ENCODE data around the gene CADPS. TPM values are rescaled to one million over a fixed set of nuclear protein-coding genes. Genes with fewer than 3 reads are reported as not detected.

CADPS gene
- total and polyA plus RNA-seq, 7 donors = 1.6 to 12.5 (median 6.2) TPM; not detected in 1

DNA sequence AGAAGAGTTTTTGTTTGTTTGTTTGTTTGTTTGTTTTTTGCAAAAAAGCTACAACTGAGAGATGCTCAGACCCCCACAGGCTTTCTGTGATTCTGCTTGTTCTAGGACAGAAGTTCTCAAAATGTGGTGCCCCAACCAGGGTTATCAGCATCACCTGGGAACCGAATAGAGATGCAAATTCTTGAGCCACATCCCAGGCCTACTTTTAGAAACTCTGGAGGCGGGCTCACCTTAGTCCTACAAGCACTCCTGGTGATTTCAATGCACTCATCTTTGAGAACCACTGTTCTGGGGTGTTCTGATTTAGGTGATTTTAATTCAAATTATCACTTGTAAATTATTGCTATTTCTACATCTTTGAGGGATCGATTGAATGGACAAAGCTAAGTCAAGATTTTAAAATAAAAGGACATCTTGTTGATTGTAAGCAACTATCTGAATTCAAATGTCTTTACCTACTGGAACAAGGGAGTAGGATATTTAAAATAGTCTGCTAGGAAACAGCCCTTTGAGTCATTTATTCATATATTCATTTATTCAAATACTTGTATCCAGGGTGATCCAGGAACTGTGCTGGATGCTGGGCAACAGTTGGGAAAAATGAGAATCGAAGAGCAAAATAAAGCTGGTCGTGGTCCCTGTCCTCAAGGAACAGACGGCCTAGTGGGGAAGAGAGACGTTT is 44.7 kb upstream of the CADPS start:
- H3K27me3 ChIP-seq = no peaks in the 10 kb centered on the region
- no peak for DNase-seq
- 76 to 84% methylated on average over 7 of the region's 7 CpGs for WGBS, 2 donors
- no peak overlapping the region for H3K27ac ChIP-seq
- H3K36me3 ChIP-seq = no peaks in the 10 kb centered on the region
- H3K9me3 ChIP-seq = no peaks in the 10 kb centered on the region
- H3K4me1 ChIP-seq = no peaks in the 10 kb centered on the region
- TF ChIP-seq POLR2AphosphoS5 (IDR thresholded peaks at IDR 0.05) (no peak), EP300 (IDR thresholded peaks at IDR 0.05) (no peak), POLR2A (IDR thresholded peaks at IDR 0.05) (no peak)
- TF ChIP-seq, protein P1, sequence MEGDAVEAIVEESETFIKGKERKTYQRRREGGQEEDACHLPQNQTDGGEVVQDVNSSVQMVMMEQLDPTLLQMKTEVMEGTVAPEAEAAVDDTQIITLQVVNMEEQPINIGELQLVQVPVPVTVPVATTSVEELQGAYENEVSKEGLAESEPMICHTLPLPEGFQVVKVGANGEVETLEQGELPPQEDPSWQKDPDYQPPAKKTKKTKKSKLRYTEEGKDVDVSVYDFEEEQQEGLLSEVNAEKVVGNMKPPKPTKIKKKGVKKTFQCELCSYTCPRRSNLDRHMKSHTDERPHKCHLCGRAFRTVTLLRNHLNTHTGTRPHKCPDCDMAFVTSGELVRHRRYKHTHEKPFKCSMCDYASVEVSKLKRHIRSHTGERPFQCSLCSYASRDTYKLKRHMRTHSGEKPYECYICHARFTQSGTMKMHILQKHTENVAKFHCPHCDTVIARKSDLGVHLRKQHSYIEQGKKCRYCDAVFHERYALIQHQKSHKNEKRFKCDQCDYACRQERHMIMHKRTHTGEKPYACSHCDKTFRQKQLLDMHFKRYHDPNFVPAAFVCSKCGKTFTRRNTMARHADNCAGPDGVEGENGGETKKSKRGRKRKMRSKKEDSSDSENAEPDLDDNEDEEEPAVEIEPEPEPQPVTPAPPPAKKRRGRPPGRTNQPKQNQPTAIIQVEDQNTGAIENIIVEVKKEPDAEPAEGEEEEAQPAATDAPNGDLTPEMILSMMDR (IDR thresholded peaks at IDR 0.05) = no peak
- intact Hi-C loops (cut with DNase I) = no loop called here
- no peak overlapping the region for H3K4me3 ChIP-seq

DNA sequence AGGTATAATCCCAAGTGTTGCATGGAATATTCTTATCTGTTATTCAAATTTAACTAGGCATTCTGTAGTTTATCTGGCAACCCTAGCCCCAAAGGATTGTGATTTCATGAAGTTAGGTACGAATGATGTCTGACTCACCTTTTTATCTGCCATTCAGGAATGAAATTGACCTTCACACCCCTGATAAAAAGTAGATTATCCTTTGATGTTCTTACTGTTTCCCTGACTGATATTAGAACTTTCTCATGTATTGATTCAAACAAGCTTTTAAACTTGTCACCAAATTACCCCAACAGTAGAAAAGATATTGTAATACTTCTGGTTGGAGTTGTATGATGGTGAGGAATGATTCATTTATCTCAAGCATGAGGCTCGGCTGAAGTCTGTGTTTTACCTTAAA is 43.6 kb upstream of the CADPS start:
- 21 to 54% methylated on average over 2 of the region's 2 CpGs for WGBS, 2 donors
- intact Hi-C loops (cut with DNase I) = no loop called here
- H3K4me3 ChIP-seq = no peak overlapping the region
- no peak overlapping the region for H3K27ac ChIP-seq
- TF ChIP-seq, protein P1 (IDR thresholded peaks at IDR 0.05) = no peak
- H3K9me3 ChIP-seq = no peaks in the 10 kb centered on the region
- no peaks in the 10 kb centered on the region for H3K36me3 ChIP-seq
- no peaks in the 10 kb centered on the region for H3K4me1 ChIP-seq
- H3K27me3 ChIP-seq = no peaks in the 10 kb centered on the region
- DNase-seq = no peak

DNA sequence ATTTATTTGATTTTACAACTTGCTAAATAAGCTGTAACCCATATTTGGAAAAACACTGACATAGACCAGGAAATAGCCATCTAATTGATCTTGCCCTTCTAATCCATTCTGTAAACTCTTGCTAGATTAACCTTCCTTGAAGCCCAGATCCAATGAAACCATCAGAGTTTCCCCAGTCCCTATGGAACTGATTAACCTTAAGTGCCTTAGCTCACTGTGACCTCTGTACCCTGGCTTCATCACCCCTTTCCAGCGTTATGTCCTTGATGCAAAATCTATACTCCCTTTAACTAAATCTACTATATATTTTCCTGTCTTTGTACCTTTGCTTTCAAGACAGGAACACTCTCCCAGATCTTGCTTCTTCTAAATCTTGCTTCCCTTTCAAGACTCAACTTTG is 42.9 kb upstream of the CADPS start:
- intact Hi-C loops (cut with DNase I) = no loop called here
- no peak for DNase-seq
- TF ChIP-seq, protein P1 (IDR thresholded peaks at IDR 0.05) = no peak
- no peak for TF ChIP-seq EP300 (IDR thresholded peaks at IDR 0.05)
- no peak for TF ChIP-seq POLR2A (IDR thresholded peaks at IDR 0.05)
- no peak for TF ChIP-seq POLR2AphosphoS5 (IDR thresholded peaks at IDR 0.05)
- Histone ChIP-seq H3K9me3 (no peaks in the 10 kb centered on the region), H3K27me3 (no peaks in the 10 kb centered on the region), H3K4me3 (no peak overlapping the region), H3K4me1 (no peaks in the 10 kb centered on the region), H3K27ac (no peak overlapping the region), H3K36me3 (no peaks in the 10 kb centered on the region)
- 7 to 49% methylated on average over 1 of the region's 1 CpG for WGBS, 2 donors

DNA sequence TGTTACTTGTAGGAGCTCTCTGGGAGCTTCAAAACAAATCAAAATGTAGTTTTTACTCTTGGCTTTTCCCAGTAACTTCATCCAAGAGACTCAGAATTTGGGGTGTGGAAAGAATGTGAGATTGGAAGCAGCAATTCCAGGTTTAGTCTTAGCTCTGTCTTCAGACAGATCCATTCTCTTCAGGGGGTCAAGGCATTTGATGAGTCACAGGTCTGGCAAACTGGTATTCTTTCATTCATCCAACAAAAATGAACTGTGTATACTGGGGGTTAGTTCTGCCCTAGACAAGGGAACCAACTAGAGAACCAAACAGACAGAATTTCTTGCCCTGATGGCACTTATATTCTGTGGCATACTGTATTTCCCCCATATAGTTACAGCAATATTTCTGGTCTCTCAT is 36.3 kb upstream of the CADPS start:
- H3K9me3 ChIP-seq = no peaks in the 10 kb centered on the region
- no peak overlapping the region for H3K27ac ChIP-seq
- no peak overlapping the region for H3K4me3 ChIP-seq
- H3K36me3 ChIP-seq = no peaks in the 10 kb centered on the region
- DNase-seq = no peak
- TF ChIP-seq EP300 (IDR thresholded peaks at IDR 0.05) (no peak), POLR2A (IDR thresholded peaks at IDR 0.05) (no peak), POLR2AphosphoS5 (IDR thresholded peaks at IDR 0.05) (no peak)
- TF ChIP-seq, protein P1 (IDR thresholded peaks at IDR 0.05) = no peak
- H3K27me3 ChIP-seq = no peaks in the 10 kb centered on the region
- intact Hi-C loops (cut with DNase I) = no loop called here
- no peaks in the 10 kb centered on the region for H3K4me1 ChIP-seq

DNA sequence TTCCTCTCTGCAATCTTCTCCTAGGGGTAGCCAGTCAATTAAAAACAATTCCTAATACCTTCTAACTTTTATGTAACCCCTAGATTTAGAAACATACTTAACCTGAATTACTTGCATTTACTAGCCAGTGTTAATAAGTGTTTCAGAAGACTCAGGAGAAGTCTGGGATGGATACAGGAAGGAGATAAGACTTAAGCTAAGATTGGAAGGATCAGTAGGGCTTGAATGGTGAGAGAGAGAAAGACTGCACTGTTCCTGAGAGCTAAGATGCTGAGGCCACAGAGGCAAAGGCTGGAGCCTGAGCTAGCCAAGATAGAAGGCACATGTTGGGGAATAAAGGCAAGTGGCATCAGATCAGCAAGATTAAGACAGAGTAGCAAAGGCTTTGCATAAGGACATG is 30.1 kb upstream of the CADPS start:
- Histone ChIP-seq H3K4me3 (no peak overlapping the region), H3K4me1 (no peaks in the 10 kb centered on the region), H3K9me3 (no peaks in the 10 kb centered on the region), H3K27ac (no peak overlapping the region), H3K36me3 (no peaks in the 10 kb centered on the region), H3K27me3 (no peaks in the 10 kb centered on the region)
- intact Hi-C loops (cut with DNase I) = no loop called here
- no peak for DNase-seq
- TF ChIP-seq, protein P1 (IDR thresholded peaks at IDR 0.05) = no peak
- TF ChIP-seq POLR2A (IDR thresholded peaks at IDR 0.05) (no peak), POLR2AphosphoS5 (IDR thresholded peaks at IDR 0.05) (no peak), EP300 (IDR thresholded peaks at IDR 0.05) (no peak)

Data from sigmoid colon (tissue), 7 donors.